KMS-11 (cell line): Measurements from ENCODE around the gene ARHGAP8.

Experiments
- H2AFZ ChIP-seq: fragments of 200-600 bp; sonication (generic); 2 replicates; pipeline ENCODE4 v1.6.1; 2016; ENCODE audit warnings: antibody characterized with exemption, mixed run types, low read depth
- H3K27ac ChIP-seq: fragments of 200-600 bp; sonication (generic); 2 replicates; pipeline ENCODE4 v1.6.1; 2016; ENCODE audit warnings: mild to moderate bottlenecking, mixed run types
- H3K27me3 ChIP-seq: fragments of 200-600 bp; sonication (generic); 2 replicates; pipeline ENCODE4 v1.6.1; 2017; ENCODE audit warnings: mild to moderate bottlenecking, low read depth, mixed run types, moderate library complexity; ENCODE audit not compliant: insufficient read depth
- H3K36me3 ChIP-seq: fragments of 200-600 bp; sonication (generic); 2 replicates; pipeline ENCODE4 v1.6.1; 2017; ENCODE audit warnings: mild to moderate bottlenecking, mixed run types; ENCODE audit not compliant: insufficient read depth
- H3K4me1 ChIP-seq: fragments of 200-600 bp; sonication (generic); 2 replicates; pipeline ENCODE4 v1.6.1; 2016; ENCODE audit warnings: mild to moderate bottlenecking, low read depth, mixed run types; ENCODE audit not compliant: poor library complexity, severe bottlenecking
- H3K4me2 ChIP-seq: fragments of 200-600 bp; sonication (generic); 2 replicates; pipeline ENCODE4 v1.7.0; 2016; ENCODE audit warnings: mild to moderate bottlenecking, mixed run types
- H3K4me3 ChIP-seq: fragments of 200-600 bp; sonication (generic); IDR thresholded peaks from 2 replicates; pipeline ENCODE4 v1.6.1; 2017; ENCODE audit warnings: low read depth, low read length, mixed read lengths; ENCODE audit not compliant: insufficient read depth
- H3K79me2 ChIP-seq: fragments of 200-600 bp; sonication (generic); 2 replicates; pipeline ENCODE4 v1.6.1; 2016; ENCODE audit warnings: low read depth, mixed run types; ENCODE audit not compliant: insufficient read depth
- H3K9ac ChIP-seq: fragments of 200-600 bp; sonication (generic); 2 replicates; pipeline ENCODE4 v1.6.1; 2016; ENCODE audit warnings: mild to moderate bottlenecking, mixed run types
- H4K20me1 ChIP-seq: fragments of 200-600 bp; sonication (generic); 2 replicates; pipeline ENCODE4 v1.6.1; 2016; ENCODE audit warnings: mild to moderate bottlenecking, mixed run types; ENCODE audit not compliant: insufficient read depth
- TF ChIP-seq, protein P1 (sequence below): fragments of 200-600 bp; sonication (generic); conservative IDR thresholded peaks from 2 replicates; pipeline ENCODE4 v1.6.1; 2017; ENCODE audit warnings: low read depth, mild to moderate bottlenecking, antibody characterized with exemption, low read length, moderate library complexity, mixed read lengths

Gene ARHGAP8

DNA sequence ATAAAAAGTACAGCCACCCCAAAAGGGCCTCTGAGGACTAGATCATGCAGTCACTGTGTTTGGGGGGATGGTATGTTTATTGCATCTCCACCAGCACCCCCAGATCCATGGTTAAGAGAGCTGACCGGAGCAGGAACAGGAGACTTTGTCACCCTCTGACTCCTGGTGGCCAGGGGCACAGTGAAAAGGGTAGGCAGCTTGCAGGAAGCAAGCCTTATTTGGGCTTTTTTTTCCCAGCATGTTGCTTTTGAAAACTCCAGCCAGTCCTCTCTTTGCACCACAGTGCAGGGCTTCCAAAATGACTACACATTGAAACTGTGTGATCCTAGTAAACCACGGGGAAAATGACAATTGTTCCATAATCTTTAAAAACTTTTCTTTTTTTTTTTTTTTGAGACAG is 29.8 kb upstream of the ARHGAP8 start:
- no peak overlapping the region for H3K4me2 ChIP-seq
- TF ChIP-seq, protein P1, sequence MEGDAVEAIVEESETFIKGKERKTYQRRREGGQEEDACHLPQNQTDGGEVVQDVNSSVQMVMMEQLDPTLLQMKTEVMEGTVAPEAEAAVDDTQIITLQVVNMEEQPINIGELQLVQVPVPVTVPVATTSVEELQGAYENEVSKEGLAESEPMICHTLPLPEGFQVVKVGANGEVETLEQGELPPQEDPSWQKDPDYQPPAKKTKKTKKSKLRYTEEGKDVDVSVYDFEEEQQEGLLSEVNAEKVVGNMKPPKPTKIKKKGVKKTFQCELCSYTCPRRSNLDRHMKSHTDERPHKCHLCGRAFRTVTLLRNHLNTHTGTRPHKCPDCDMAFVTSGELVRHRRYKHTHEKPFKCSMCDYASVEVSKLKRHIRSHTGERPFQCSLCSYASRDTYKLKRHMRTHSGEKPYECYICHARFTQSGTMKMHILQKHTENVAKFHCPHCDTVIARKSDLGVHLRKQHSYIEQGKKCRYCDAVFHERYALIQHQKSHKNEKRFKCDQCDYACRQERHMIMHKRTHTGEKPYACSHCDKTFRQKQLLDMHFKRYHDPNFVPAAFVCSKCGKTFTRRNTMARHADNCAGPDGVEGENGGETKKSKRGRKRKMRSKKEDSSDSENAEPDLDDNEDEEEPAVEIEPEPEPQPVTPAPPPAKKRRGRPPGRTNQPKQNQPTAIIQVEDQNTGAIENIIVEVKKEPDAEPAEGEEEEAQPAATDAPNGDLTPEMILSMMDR, result no peak
- no peaks in the 10 kb centered on the region for H3K36me3 ChIP-seq
- H3K79me2 ChIP-seq, result no peaks in the 10 kb centered on the region
- H3K27me3 ChIP-seq, result peaks cover 6% of the 10 kb centered on the region; the same call in 1 of the 2 replicates
- H4K20me1 ChIP-seq, result no peaks in the 10 kb centered on the region
- no peak overlapping the region for H3K4me3 ChIP-seq
- H3K4me1 ChIP-seq, result no peaks in the 10 kb centered on the region
- no peak overlapping the region for H3K27ac ChIP-seq
- H2AFZ ChIP-seq, result no peak overlapping the region
- H3K9ac ChIP-seq, result no peak overlapping the region

DNA sequence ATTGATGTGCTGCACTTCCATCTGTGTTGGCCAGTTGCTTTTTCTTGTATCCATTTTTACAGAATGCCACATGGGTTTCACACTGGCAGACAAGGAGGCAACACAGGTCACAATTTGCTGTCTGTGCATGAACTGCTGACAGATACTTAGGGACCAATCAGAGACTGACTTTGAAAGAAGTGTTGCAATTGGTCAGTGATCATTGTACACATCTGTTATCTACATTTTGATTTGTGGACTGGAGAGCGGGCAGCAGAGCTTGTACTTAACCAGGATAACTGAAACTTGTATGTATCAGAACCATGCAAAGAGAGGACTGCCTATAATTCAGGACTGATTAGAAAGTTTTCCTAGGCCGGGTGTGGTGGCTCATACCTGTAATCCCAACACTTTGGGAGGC is 28.6 kb upstream of the ARHGAP8 start:
- Histone ChIP-seq H4K20me1 (no peaks in the 10 kb centered on the region), H3K4me1 (no peaks in the 10 kb centered on the region), H3K4me2 (no peak overlapping the region), H3K9ac (no peak overlapping the region), H2AFZ (no peak overlapping the region), H3K79me2 (no peaks in the 10 kb centered on the region), H3K27ac (no peak overlapping the region), H3K36me3 (no peaks in the 10 kb centered on the region), H3K27me3 (peaks cover 3% of the 10 kb centered on the region; the same call in 1 of the 2 replicates), H3K4me3 (no peak overlapping the region)
- TF ChIP-seq, protein P1, result no peak

DNA sequence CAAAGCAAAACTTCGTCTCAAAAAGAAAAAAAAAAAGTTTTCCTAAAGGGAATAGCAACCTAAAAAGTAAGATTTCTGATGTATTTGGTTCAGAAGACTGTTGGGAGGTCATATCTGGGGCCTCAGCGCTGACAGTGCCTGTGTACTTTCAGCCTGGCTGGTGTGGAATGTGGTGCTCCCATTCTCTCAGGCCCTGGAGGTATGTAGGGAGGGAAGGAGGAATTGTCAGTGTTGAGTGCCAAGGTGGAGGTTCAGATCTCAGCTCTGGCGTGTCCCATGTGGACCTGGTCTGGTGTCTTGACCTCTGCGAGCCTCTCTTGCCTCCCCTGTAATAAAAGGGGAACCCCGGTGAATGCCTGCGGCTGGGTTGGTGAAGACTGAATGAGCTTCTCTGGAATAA is 28.0 kb upstream of the ARHGAP8 start:
- TF ChIP-seq, protein P1, result no peak
- no peak overlapping the region for H2AFZ ChIP-seq
- H3K4me3 ChIP-seq, result no peak overlapping the region
- no peak overlapping the region for H3K27ac ChIP-seq
- H3K27me3 ChIP-seq, result peaks cover 2% of the 10 kb centered on the region; the same call in 1 of the 2 replicates
- H4K20me1 ChIP-seq, result no peaks in the 10 kb centered on the region
- no peaks in the 10 kb centered on the region for H3K4me1 ChIP-seq
- H3K4me2 ChIP-seq, result no peak overlapping the region
- H3K9ac ChIP-seq, result no peak overlapping the region
- H3K79me2 ChIP-seq, result no peaks in the 10 kb centered on the region
- no peaks in the 10 kb centered on the region for H3K36me3 ChIP-seq

DNA sequence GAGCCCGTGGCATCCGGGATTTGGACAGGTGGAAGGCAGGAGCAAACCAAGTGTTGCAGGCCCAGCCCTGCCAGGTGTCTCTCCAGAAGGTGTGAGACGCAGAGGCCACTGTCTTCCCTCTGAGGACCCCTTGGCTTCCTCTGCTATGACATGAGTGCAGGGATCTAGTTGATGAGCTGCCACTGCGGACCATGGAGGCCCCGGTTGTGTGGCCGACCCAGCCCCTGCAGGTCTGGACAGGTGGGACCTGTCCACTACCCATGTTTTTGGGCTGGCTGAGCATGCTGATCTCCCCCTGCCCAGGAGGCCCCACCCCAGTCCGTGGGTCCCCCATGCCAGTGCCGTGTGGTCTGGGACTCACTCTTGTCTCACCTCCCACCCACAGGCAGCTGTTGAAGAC is 27.5 kb upstream of the ARHGAP8 start:
- TF ChIP-seq, protein P1, result no peak
- H3K36me3 ChIP-seq, result no peaks in the 10 kb centered on the region
- H3K4me3 ChIP-seq, result no peak overlapping the region
- no peak overlapping the region for H2AFZ ChIP-seq
- no peak overlapping the region for H3K27ac ChIP-seq
- no peak overlapping the region for H3K4me2 ChIP-seq
- H3K4me1 ChIP-seq, result no peaks in the 10 kb centered on the region
- no peaks in the 10 kb centered on the region for H3K79me2 ChIP-seq
- H3K9ac ChIP-seq, result no peak overlapping the region
- H4K20me1 ChIP-seq, result no peaks in the 10 kb centered on the region
- H3K27me3 ChIP-seq, result peaks cover 2% of the 10 kb centered on the region; the same call in 1 of the 2 replicates

DNA sequence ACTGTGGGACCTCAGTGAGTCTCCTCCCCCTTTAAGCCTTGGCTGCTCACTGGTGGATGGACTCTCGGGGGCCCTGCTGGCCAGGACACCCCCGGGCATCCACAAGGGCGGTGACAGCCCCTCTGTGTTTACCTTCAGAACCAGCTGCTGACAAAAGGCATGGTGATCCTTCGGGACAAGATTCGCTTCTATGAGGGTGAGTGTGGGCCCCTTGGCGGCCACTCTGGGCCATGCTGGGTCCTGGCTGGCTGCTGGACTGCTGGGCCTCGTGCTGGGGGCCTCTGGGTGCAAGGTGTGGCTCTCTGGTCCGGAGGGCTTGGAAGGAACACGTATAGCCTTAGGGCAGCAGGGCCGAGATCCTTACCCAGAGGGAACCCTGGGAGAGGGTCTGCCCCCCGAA is 25.9 kb upstream of the ARHGAP8 start:
- no peak overlapping the region for H2AFZ ChIP-seq
- no peak overlapping the region for H3K27ac ChIP-seq
- H4K20me1 ChIP-seq, result no peaks in the 10 kb centered on the region
- H3K27me3 ChIP-seq, result peaks cover 2% of the 10 kb centered on the region; the same call in 1 of the 2 replicates
- H3K4me3 ChIP-seq, result no peak overlapping the region
- H3K4me1 ChIP-seq, result no peaks in the 10 kb centered on the region
- H3K36me3 ChIP-seq, result no peaks in the 10 kb centered on the region
- H3K9ac ChIP-seq, result no peak overlapping the region
- H3K4me2 ChIP-seq, result no peak overlapping the region
- TF ChIP-seq, protein P1, result no peak
- H3K79me2 ChIP-seq, result no peaks in the 10 kb centered on the region
